WTC11 (cell line): ENCODE measurements around the gene SIGLEC10.

Experiments
- CTCF ChIP-seq: fragments of 200-600 bp; IDR thresholded peaks from 2 replicates; pipeline ENCODE4 v1.8.0; 2022; ENCODE audit warnings: antibody characterized with exemption
- E2F5 ChIP-seq: sonication (generic); formaldehyde crosslinking; IDR thresholded peaks from 2 replicates; pipeline ENCODE4 v1.8.1; 2022; ENCODE audit warnings: mild to moderate bottlenecking, moderate library complexity, missing genetic modification reagents
- FOXK1 ChIP-seq: sonication (generic); formaldehyde crosslinking; IDR thresholded peaks from 2 replicates; pipeline ENCODE4 v1.8.0; 2022; ENCODE audit warnings: mild to moderate bottlenecking, moderate library complexity, missing genetic modification reagents
- GABPB1 ChIP-seq: sonication (generic); formaldehyde crosslinking; IDR thresholded peaks from 2 replicates; pipeline ENCODE4 v1.8.1; 2023; ENCODE audit warnings: mild to moderate bottlenecking, missing genetic modification reagents
- MAX ChIP-seq: sonication (generic); formaldehyde crosslinking; IDR thresholded peaks from 2 replicates; pipeline ENCODE4 v1.8.0; 2022; ENCODE audit warnings: mild to moderate bottlenecking, missing genetic modification reagents
- NR2C2 ChIP-seq: sonication (generic); formaldehyde crosslinking; IDR thresholded peaks from 2 replicates; pipeline ENCODE4 v1.8.0; 2022; ENCODE audit warnings: mild to moderate bottlenecking, missing genetic modification reagents

GRCh38 chr19:51456541-51457290 is 39.3 kb upstream of the SIGLEC10 start:
- TF ChIP-seq MAX (CRISPR knock-in tag) (no peak), CTCF (no peak), FOXK1 (no peak), GABPB1 (no peak), NR2C2 (CRISPR knock-in tag) (no peak), E2F5 (CRISPR knock-in tag) (no peak)
